Activated gamma-delta T cell treated with anti-CD3 and anti-CD28 coated beads, Interleukin-2, amount 50 U/mL, for 16 hours (primary cell): ENCODE data around the gene SLC7A10.
"Not testable (repeated sequence)": the region's sequence is repeated elsewhere in the genome, so short reads cannot be mapped to it uniquely, and the experiment has no call there.

ENCODE experiments used
- DNase-seq: peaks from one replicate; pipeline ENCODE4 v3.0.0-alpha.2; 2020; ENCODE audit warnings: low read depth

SLC7A10 gene

DNA sequence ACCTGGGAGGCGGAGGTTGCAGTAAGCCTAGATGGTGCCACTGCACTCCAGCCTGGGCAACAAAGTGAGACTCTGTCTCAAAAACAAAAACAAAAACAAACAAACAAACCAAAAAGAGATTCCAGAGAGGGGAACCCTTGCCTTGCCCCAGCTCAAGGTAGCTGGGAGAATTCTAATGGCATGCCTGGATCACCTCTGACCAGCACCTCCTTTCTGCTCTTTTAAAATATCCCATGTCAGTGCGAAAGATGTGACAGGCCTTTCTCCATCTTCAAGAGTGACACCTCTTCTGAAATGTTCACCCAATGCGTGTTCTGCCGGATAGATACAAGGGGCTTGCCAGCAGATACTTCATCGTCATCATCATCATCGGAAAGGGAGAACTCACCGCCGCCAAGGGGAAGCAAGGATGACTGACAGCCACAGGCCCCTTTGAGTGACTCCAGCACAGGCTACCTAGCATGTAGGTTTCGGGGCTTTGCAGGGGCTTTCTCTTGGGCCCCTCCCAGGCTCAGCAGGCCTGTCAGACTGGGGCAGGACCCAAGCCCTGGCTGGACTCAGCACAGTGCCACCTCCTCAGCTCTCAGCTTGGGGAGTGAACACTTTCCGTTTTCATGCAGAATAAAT is 50.4 kb downstream of the SLC7A10 start:
- no peak for DNase-seq

- DNase-seq = no peak
Measured at GRCh38 chr19:33174186-33174585, 51.5 kb downstream of the SLC7A10 start.

DNA sequence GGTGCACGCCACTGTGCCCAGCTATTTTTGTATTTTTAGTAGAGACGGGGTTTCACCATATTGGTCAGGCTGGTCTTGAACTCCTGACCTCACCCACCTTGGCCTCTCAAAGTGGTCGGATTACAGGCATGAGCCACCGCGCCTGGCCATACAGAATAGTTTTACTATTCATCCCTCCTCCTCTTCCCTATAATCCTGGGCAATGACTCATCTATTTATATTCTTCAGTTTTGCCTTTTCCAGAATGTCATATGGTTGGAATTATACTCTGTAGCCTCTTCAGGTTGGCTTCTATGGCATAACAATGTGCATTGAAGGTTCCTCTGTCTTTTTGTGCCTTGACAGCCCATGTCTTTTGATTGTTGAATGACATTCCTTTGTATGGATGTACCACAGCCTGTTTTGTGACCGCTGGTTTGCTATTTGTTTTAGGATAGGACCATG is 53.7 kb downstream of the SLC7A10 start:
- DNase-seq = no peak

- no peak for DNase-seq
Measured at GRCh38 chr19:33171222-33171795, 54.3 kb downstream of the SLC7A10 start.

DNA sequence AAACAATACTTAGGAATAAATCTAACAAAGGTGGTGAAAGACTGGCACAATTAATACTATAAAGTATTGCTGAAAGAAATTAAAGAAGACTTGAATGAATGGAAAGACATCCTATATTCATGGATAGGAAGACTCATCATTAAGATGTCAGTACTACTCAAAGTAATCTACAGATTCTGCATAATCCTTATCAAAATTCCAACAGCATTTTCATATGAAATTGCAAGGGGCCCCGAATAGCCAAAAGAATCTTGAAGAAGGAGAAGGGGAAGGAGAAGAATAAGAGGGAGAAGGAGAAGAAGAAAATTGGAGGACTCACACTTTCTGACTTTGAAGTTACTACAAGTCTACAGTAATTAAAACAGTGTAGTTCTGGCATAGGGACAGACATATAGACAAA is 57.1 kb downstream of the SLC7A10 start:
- DNase-seq = no peak

GRCh38 chr19:33167438-33167837 is 58.2 kb downstream of the SLC7A10 start:
- no peak for DNase-seq

DNA sequence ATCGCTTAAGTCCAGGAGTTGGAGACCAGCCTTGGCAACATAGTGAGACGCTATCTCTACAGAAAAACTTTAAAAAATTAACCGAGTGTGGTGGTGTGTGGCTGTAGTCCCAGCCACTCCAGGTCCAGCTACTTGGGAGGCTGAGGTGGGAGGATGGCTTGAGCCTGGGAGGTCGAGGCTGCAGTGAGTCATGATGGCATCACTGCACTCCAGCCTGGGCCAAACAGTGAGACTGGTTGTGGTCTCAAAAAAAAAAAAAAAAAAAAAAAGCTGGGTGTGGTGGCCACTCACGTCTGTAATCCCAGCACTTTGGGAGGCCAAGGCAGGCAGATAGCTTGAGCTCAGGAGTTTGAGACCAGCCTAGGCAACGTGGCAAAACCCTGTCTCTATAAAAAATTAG is 59.6 kb downstream of the SLC7A10 start:
- not testable (repeated sequence) for DNase-seq

DNA sequence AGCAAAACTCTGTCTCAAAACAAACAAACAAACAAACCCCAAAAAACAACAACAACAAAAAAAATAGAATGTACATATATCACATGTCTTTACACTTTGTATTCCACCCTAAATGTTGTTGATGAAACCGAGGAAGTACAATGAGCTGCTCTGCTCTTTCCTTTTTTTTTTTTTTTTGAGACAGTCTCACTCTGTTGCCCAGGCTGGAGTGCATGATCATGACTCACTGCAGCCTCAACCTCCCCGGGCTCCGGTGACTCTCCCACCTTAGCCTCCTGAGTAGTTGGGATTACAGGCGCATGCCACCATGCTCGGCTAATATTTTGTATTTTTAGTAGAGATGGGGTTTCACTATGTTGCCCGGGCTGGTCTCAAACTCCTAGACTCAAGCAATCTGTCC is 62.2 kb downstream of the SLC7A10 start:
- no peak for DNase-seq

DNA sequence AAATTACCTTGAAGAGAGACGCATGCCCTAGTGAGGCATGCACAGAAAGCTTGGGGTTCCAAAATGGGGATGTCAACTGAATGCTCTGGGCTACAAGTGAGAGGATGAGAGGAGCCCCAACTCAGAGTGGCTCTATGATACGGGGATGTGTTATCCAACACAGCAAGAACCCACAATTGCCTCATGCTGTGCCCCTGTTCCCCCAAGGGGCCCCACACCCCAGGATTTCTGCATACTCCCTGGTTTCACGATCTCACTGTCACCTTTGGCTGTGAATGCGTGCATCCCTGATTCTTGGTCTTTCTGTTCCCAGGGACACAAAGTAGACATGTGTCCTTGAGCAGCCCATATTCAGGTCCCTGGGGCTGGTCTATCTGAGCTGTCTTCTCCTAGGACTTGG is 64.4 kb downstream of the SLC7A10 start:
- DNase-seq = no peak

GRCh38 chr19:33159893-33160292 is 65.8 kb downstream of the SLC7A10 start:
- DNase-seq = no peak

DNA sequence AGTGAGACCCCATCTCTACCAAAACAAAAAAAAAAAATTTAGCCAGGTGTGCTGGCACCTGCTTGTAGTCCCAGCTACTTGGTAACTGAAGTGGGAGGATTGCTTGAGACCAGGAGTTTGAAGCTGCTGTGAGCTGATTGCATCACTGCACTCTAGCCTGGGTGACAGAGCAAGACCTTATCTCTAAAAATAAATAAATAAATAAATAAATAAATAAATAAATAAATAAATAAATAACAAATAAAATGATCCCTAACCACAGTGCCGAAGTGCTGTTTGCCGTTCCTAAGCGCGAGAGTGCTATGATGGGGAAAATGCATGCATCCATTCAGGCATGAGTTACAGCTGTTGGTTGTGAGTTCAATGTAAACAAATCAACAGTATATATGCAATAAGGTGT is 66.5 kb downstream of the SLC7A10 start:
- no peak for DNase-seq
